ENCODE data around the gene KLHL5. TPM values are rescaled to one million over a fixed set of nuclear protein-coding genes. Genes with fewer than 3 reads are reported as not detected.

The KLHL5 gene
- polyA plus RNA-seq, 3 donors, result 16.7 to 32.2 (median 23.3) TPM

DNA sequence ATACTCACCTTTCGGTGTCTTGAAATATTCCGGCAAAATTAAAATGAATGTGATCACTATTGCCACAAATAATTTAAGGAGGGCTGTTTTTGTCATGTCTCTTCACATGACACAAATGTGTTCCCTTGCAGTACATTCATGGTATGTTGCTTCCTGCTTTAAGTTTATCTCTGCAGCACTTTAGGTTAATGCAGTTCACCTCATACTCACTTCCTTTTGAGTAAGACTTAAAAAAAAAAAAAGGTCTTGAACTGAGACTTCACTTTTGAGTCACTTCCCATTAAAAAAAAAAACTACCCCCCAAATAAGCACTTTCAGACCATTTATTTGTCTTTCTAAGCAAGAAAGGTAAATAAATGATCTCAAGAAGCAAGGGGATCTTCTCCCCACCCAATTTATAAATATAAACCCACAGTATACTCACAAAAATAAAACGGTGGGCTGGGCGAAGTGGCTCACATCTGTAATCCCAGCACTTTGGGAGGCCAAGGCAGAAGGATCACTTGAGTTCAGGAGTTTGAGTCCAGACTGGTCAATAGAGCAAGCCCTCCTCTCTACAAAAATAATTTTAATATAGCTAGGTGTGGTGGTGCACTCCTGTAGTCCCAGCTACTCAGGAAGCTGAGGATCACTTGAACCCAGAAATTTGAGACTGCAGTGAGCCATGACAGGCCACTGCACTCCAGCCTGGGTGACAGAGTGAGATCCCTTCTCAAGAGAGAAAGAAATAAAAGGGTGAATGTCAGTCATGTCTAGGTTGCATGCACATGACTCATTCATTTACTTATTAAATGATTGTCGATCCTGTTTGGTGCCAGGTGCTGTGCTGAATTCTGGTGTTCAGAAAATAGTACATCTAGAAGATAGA, 29.6 kb upstream of the KLHL5 start, which contains the start of gene TMEM156:
TMEM156 (minus strand) TSS at position 192 of the 868 bp plus-strand sequence; CDS start at position 96, 96 bp downstream.
- peak within 1 kb of the TSS; percentile 66 to 78 for H3K27ac ChIP-seq (ENCODE audit: low read depth in 1 of 2, low read length in 2 of 2)
- no peaks in the 10 kb centered on the region for H3K36me3 ChIP-seq (replicated peaks in 1 of 2; ENCODE audit: control insufficient read depth in 1 of 2, insufficient read depth in 2 of 2, low read length in 2 of 2)
- Mint-ChIP-seq H3K4me1 (peaks cover 37% of the 10 kb centered on the region), H3K4me3 (peak within 1 kb of the TSS in 1 of 2 donors; percentile 20), H3K36me3 (no peaks in the 10 kb centered on the region), H3K27ac (peak within 1 kb of the TSS; percentile 72 to 90 (median 86)), H3K27me3 (ENCODE audit: low read depth in 3 of 3) (no peaks in the 10 kb centered on the region), H3K9me3 (no peaks in the 10 kb centered on the region)
- TF ChIP-seq CTCF (IDR thresholded peaks at IDR 0.05), result no peak
- H3K4me2 ChIP-seq (replicated peaks; ENCODE audit: extremely low read depth, low read length, poor library complexity, severe bottlenecking), result peak within 1 kb of the TSS; percentile 64
- H4K20me1 ChIP-seq (ENCODE audit: insufficient read depth, low read length), result no peaks in the 10 kb centered on the region
- no peak within 1 kb of the TSS for H3K9ac ChIP-seq (ENCODE audit: insufficient read depth, low read length, poor library complexity, severe bottlenecking)
- peaks cover 20% of the 10 kb centered on the region for H3K79me2 ChIP-seq (ENCODE audit: insufficient read depth, low read length)
- peak within 1 kb of the TSS in 1 of 3 experiments; percentile 49 for H3K4me3 ChIP-seq (replicated peaks in 1 of 3; ENCODE audit: low read depth in 2 of 3, low read length in 3 of 3)
- no peaks in the 10 kb centered on the region for H3K27me3 ChIP-seq (ENCODE audit: control insufficient read depth in 2 of 2, insufficient read depth in 2 of 2, low read length in 2 of 2)
- intact Hi-C loops (cut with micrococcal nuclease), result loop anchor here in 1 of 2 donors (5.0 kb wide), 1 partner anchor 175 kb away; the partner anchor contains the start of gene TLR6
- peak; percentile 63 to 80 (median 75) for DNase-seq
- H2AFZ ChIP-seq (ENCODE audit: insufficient read depth, low read depth, low read length, poor library complexity, severe bottlenecking), result no peak within 1 kb of the TSS
- H3K9me3 ChIP-seq (replicated peaks in 1 of 2; ENCODE audit: control insufficient read depth in 1 of 2, insufficient read depth in 1 of 2, low read length in 2 of 2), result no peaks in the 10 kb centered on the region
- peaks cover 38 to 49% of the 10 kb centered on the region in 2 donors for H3K4me1 ChIP-seq (ENCODE audit: control insufficient read depth in 1 of 2, insufficient read depth in 2 of 2, low read length in 2 of 2)
- no CpG with 5 or more reads among the region's 5 CpGs for WGBS (ENCODE audit: insufficient coverage)

- Mint-ChIP-seq H3K4me3 (no peak overlapping the region), H3K9me3 (no peaks in the 10 kb centered on the region), H3K27me3 (ENCODE audit: low read depth in 3 of 3) (no peaks in the 10 kb centered on the region), H3K27ac (peak overlapping the region in 1 of 7 donors; percentile 33), H3K4me1 (peaks cover 21% of the 10 kb centered on the region), H3K36me3 (no peaks in the 10 kb centered on the region)
- no peak for TF ChIP-seq CTCF (IDR thresholded peaks at IDR 0.05)
- DNase-seq, result no peak
- H3K4me3 ChIP-seq (replicated peaks in 1 of 3; ENCODE audit: low read depth in 2 of 3, low read length in 3 of 3), result no peak overlapping the region
- H3K27me3 ChIP-seq (ENCODE audit: control insufficient read depth in 2 of 2, insufficient read depth in 2 of 2, low read length in 2 of 2), result no peaks in the 10 kb centered on the region
- no peak overlapping the region for H2AFZ ChIP-seq (ENCODE audit: insufficient read depth, low read depth, low read length, poor library complexity, severe bottlenecking)
- no peaks in the 10 kb centered on the region for H3K9me3 ChIP-seq (replicated peaks in 1 of 2; ENCODE audit: control insufficient read depth in 1 of 2, insufficient read depth in 1 of 2, low read length in 2 of 2)
- no peaks in the 10 kb centered on the region for H3K36me3 ChIP-seq (replicated peaks in 1 of 2; ENCODE audit: control insufficient read depth in 1 of 2, insufficient read depth in 2 of 2, low read length in 2 of 2)
- no peaks in the 10 kb centered on the region for H3K79me2 ChIP-seq (ENCODE audit: insufficient read depth, low read length)
- 100% methylated on average over 1 of the region's 7 CpGs for WGBS (ENCODE audit: insufficient coverage)
- no peak overlapping the region for H3K9ac ChIP-seq (ENCODE audit: insufficient read depth, low read length, poor library complexity, severe bottlenecking)
- no peak overlapping the region for H3K4me2 ChIP-seq (replicated peaks; ENCODE audit: extremely low read depth, low read length, poor library complexity, severe bottlenecking)
- no peak overlapping the region for H3K27ac ChIP-seq (ENCODE audit: low read depth in 1 of 2, low read length in 2 of 2)
- intact Hi-C loops (cut with micrococcal nuclease), result no loop called here
- no peaks in the 10 kb centered on the region for H4K20me1 ChIP-seq (ENCODE audit: insufficient read depth, low read length)
- H3K4me1 ChIP-seq (ENCODE audit: control insufficient read depth in 1 of 2, insufficient read depth in 2 of 2, low read length in 2 of 2), result peaks cover 16 to 26% of the 10 kb centered on the region in 2 donors
Measured at GRCh38 chr4:39036172-39036571, 25.9 kb upstream of the KLHL5 start.

Measured in CD14-positive monocyte (primary cell).